GM21381 (cell line): Measurements from ENCODE around the gene KRT2.

Experiments
- ATAC-seq: cut with Tn5 transposase; IDR thresholded peaks from one replicate; pipeline ENCODE4 v1.9.1; 2021; ENCODE audit warnings: mild to moderate bottlenecking, moderate library complexity; ENCODE audit not compliant: unreplicated experiment

The KRT2 gene

GRCh38 chr12:52617403-52617785, 34.6 kb downstream of the KRT2 start:
- ATAC-seq = no peak

- no peak for ATAC-seq
Measured at GRCh38 chr12:52616680-52617402, 35.2 kb downstream of the KRT2 start.

- no peak for ATAC-seq
Measured at GRCh38 chr12:52615912-52616311, 36.1 kb downstream of the KRT2 start.

GRCh38 chr12:52615208-52615868, 36.7 kb downstream of the KRT2 start:
- ATAC-seq = no peak

- ATAC-seq = no peak
Measured at GRCh38 chr12:52614381-52615207, 37.4 kb downstream of the KRT2 start.

- no peak for ATAC-seq
Measured at GRCh38 chr12:52613384-52614030, 38.5 kb downstream of the KRT2 start.

- no peak for ATAC-seq
Measured at GRCh38 chr12:52612431-52613383, 39.3 kb downstream of the KRT2 start.

- ATAC-seq = no peak
Measured at GRCh38 chr12:52611080-52611468, 40.9 kb downstream of the KRT2 start.

GRCh38 chr12:52608826-52609630, 43.0 kb downstream of the KRT2 start:
- ATAC-seq = no peak

- no peak for ATAC-seq
Measured at GRCh38 chr12:52608161-52608560, 43.9 kb downstream of the KRT2 start.

- no peak for ATAC-seq
Measured at GRCh38 chr12:52607314-52607713, 44.7 kb downstream of the KRT2 start.

- no peak for ATAC-seq
Measured at GRCh38 chr12:52606581-52607218, 45.3 kb downstream of the KRT2 start.

- no peak for ATAC-seq
Measured at GRCh38 chr12:52606096-52606495, 45.9 kb downstream of the KRT2 start.

GRCh38 chr12:52605542-52605941, 46.5 kb downstream of the KRT2 start:
- ATAC-seq = no peak

- ATAC-seq = no peak
Measured at GRCh38 chr12:52604859-52605258, 47.2 kb downstream of the KRT2 start.

- ATAC-seq = no peak
Measured at GRCh38 chr12:52603314-52603713, 48.7 kb downstream of the KRT2 start.

GRCh38 chr12:52602552-52602951, 49.5 kb downstream of the KRT2 start:
- no peak for ATAC-seq

- no peak for ATAC-seq
Measured at GRCh38 chr12:52601671-52602070, 50.3 kb downstream of the KRT2 start.

GRCh38 chr12:52600941-52601481, 51.0 kb downstream of the KRT2 start, which contains the start of gene KRT72:
KRT72 (minus strand) TSS chr12:52601463; CDS start chr12:52601452, 11 bp downstream.
- no peak for ATAC-seq
